ENCODE data around the gene APOL4.

GRCh38 chr22:36227806-36228205, 26.2 kb upstream of the APOL4 start:
- TF ChIP-seq CTCF (conservative IDR thresholded peaks at IDR 0.05; ENCODE audit: low read depth, low read length) (no peak), EZH2 (IDR thresholded peaks at IDR 0.05; ENCODE audit: borderline replicate concordance, low read depth, low read length, poor library complexity, severe bottlenecking) (no peak)
